NCI-H1436 treated with DMSO at 0.1 percent for 48 hours (cell line): ENCODE results near the gene NAALADL2.
"Not testable (repeated sequence)": the region's sequence is repeated elsewhere in the genome, so short reads cannot be mapped to it uniquely, and the experiment has no call there.

Source experiments
- DNase-seq: peaks from one replicate; lab custom pipeline; 2025; lab: John Stamatoyannopoulos, UW

Gene NAALADL2

GRCh38 chr3:175073219-175073905 lies 214.2 kb downstream of the NAALADL2 start:
- DNase-seq = no peak

- DNase-seq = no peak
Observed at GRCh38 chr3:175075269-175075668, 216.1 kb downstream of the NAALADL2 start.

GRCh38 chr3:175077216-175077615 lies 218.1 kb downstream of the NAALADL2 start:
- no peak for DNase-seq

- no peak for DNase-seq
Observed at GRCh38 chr3:175082631-175083030, 223.5 kb downstream of the NAALADL2 start.

GRCh38 chr3:175087128-175087527 lies 228.0 kb downstream of the NAALADL2 start:
- not testable (repeated sequence) for DNase-seq

DNA sequence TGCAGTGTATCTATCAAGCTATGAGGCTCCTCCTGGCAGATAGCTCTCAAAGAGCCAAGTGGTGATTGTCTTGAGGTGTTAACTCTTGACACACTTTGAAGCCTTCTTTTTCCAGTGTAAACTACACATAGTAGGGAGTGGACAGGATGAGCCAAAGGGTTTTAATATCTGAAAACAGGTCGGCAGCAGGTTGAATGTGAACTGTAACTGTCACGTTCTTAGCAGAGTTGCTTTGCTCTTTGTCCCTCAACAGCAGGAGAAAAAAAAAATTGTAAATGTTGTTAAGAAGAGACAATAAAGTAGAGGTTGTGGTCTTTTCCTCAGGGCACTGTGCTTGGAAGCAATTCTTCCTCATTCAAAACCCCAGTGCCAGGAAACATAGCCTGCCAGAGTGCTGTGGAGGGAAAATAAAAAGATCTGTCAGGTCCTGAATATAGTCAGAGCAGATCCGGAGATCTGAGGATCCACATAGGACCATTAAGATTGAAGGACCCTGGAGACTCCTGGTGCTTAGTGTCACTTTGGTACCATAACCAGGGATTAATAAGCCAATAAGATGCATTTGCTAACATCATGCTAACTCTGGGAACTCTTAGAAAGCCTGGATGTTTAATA lies 229.7 kb downstream of the NAALADL2 start:
- DNase-seq = no peak

GRCh38 chr3:175091426-175092114 lies 232.4 kb downstream of the NAALADL2 start:
- no peak for DNase-seq

GRCh38 chr3:175093748-175094147 lies 234.6 kb downstream of the NAALADL2 start:
- no peak for DNase-seq

DNA sequence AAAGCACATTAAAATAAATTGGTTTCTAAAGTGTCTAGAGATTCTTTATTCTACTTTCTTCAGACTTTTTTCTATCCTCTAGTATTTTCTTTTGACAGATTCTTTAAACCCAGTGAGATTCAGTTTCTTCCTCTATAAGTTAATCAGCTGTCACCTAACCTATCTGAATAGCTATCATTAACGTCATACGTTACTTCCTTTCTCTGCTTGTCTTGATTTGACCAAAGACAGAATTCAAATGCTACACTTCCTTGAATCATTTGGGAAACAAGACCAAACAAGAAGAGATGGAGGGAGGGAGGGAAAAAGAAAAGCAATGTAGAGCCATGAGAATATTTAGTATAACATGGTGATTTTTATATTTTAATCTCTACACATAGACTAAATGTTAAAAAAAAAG lies 235.2 kb downstream of the NAALADL2 start:
- no peak for DNase-seq

- DNase-seq = no peak
Observed at GRCh38 chr3:175098644-175099043, 239.5 kb downstream of the NAALADL2 start.

GRCh38 chr3:175102161-175102560 lies 243.0 kb downstream of the NAALADL2 start:
- no peak for DNase-seq

- no peak for DNase-seq
Observed at GRCh38 chr3:175103298-175103697, 244.2 kb downstream of the NAALADL2 start.

DNA sequence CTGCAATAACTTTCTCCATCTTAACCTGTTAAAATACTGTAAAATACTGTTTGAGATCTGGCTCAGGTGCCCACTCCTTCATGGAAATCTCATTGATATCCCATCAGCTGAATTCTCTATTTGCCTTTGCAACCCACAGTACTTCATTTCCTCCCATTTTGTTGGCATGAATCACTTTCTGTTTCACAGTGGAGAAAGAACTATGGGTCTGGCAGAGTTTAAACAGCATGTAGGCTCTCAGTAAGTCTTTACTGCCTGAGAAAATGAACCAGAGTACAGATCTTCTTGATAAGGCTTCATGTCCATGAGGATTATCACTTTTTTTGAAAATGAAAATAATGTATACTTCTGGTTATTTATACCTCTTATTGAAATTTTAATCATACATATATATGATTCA lies 245.9 kb downstream of the NAALADL2 start:
- no peak for DNase-seq

DNA sequence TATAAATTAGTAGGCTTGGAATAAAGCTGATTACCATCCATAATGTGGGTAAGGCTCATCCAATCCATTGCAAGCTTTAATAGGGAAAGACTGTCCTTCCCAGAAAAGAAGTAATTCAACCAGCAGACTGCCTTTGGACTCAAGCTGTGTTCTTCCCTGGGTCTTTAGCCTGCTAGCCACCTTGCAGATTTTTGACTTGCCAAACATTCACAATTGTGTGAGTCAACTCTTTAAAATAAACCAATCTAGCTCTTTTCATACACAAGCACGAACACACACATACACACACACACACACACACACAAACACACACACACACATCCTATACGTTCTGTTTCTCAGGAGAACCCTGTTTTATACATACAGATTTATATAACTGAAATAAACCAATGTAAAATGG lies 248.1 kb downstream of the NAALADL2 start:
- DNase-seq = no peak

DNA sequence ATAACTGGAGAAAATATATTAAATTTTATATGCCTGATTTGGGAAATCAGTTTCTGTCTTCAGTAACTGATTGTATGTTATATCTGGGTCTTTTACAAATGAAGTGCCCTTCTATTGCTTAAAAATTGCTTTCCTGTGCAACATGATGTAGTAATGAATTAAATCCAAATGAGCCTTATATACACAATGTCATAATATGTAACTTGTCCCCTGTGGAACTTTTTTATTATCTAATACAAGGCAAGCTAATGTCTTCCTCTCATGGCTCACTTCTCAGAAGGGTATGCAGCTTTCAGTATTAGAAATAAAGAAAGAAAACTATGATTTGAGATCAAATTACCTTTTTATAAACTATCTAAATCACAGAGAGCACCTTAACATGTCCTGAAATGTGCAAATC lies 248.9 kb downstream of the NAALADL2 start:
- no peak for DNase-seq

DNA sequence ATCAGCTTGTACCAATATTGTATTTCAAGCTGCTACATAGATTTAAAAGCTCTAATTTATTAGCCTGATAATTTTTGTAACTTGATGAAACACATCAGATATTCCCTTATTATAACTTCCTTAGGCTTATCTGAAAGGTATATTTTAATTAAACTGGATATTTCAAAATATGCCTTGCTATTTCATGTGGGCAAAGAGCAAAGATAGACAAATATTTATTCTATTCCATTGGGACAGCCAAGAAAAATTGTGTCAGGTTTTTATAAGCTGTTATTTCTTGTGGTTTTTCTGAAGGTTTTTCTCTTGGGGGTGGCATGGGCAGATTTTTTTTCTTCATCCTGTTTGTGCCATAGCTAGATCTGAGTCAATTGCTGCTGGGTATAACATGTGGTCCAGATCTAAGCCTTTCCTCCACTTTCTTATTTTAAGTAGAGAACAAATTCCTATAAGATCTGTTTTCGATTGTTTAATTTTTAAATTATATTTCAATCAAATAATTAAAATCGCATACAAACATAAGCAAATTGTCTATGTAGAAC lies 249.5 kb downstream of the NAALADL2 start:
- DNase-seq = no peak

DNA sequence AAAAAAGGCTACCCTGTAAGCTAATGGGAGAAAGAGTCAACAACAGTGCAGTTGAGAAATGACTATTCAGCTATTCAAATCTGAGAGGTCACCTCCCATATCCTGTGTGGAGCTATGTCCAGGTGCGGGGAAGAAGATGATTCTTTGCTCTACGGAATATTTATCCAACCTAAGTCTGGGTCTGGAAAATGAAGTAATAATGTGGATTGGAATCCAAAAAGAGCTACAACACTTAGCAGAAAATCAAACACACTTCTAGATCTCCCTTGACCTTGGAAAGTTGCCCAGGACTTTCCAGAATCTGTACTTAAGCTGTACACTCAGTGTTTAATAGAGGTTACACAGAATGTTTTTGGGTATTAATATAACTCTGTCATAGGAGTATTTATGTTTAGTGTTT lies 251.9 kb downstream of the NAALADL2 start:
- no peak for DNase-seq

GRCh38 chr3:175118382-175118941 lies 259.3 kb downstream of the NAALADL2 start:
- DNase-seq = no peak

GRCh38 chr3:175121225-175121624 lies 262.1 kb downstream of the NAALADL2 start:
- DNase-seq = no peak

- DNase-seq = no peak
Observed at GRCh38 chr3:175127075-175127662, 268.0 kb downstream of the NAALADL2 start.

GRCh38 chr3:175129126-175129525 lies 270.0 kb downstream of the NAALADL2 start:
- no peak for DNase-seq

DNA sequence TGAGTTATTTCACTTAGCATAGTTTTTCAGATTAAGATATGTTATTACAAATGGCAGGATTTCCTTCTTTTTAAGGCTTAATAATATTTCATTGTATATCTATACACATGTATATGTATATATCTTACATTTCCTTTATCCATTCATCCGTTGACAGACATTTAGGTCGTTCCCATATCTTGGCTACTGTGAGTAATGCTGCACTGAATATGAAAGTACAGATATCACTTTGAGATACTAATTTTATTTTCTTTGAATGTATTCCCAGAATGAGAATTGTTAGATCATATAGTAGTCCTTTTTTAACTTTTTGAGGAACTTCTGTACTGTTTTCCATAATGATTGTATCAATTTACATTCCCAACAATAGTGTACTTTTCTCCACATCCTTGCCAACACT lies 270.4 kb downstream of the NAALADL2 start:
- no peak for DNase-seq
